Smooth muscle cell (in vitro differentiated cells): Measurements from ENCODE around the gene PIK3C3. TPM values are rescaled to one million over a fixed set of nuclear protein-coding genes. Genes with fewer than 3 reads are reported as not detected.

Experiments used
- DNase-seq: peaks from one replicate; lab custom pipeline; 2025; ENCODE audit not compliant: unreplicated experiment; lab: John Stamatoyannopoulos, UW
- H2AFZ ChIP-seq: fragments of 200-600 bp; sonication (generic); 2 replicates; pipeline ENCODE4 v1.6.0; 2016; ENCODE audit warnings: antibody characterized with exemption, low read depth, mild to moderate bottlenecking
- H3F3A ChIP-seq: fragments of 200-600 bp; sonication (generic); 2 replicates; pipeline ENCODE4 v1.6.0; 2017; ENCODE audit warnings: antibody characterized with exemption, low read depth
- H3K27ac ChIP-seq: fragments of 200-600 bp; sonication (generic); 2 replicates; pipeline ENCODE4 v1.5.1; 2016; ENCODE audit warnings: low read depth, mild to moderate bottlenecking
- H3K27me3 ChIP-seq: fragments of 200-600 bp; sonication (generic); 2 replicates; pipeline ENCODE4 v1.6.1; 2016; ENCODE audit warnings: low read depth, mild to moderate bottlenecking
- H3K36me3 ChIP-seq: fragments of 200-600 bp; sonication (generic); 2 replicates; pipeline ENCODE4 v1.5.1; 2016; ENCODE audit warnings: low read depth
- H3K4me1 ChIP-seq: fragments of 200-600 bp; sonication (generic); 2 replicates; pipeline ENCODE4 v1.5.1; 2016; ENCODE audit warnings: low read depth
- H3K4me2 ChIP-seq: fragments of 200-600 bp; sonication (generic); 2 replicates; pipeline ENCODE4 v1.6.0; 2016; ENCODE audit warnings: mild to moderate bottlenecking
- H3K4me3 ChIP-seq: fragments of 200-600 bp; sonication (generic); 2 replicates; pipeline ENCODE4 v1.5.1; 2016; ENCODE audit warnings: mild to moderate bottlenecking
- H3K79me2 ChIP-seq: fragments of 200-600 bp; sonication (generic); 2 replicates; pipeline ENCODE4 v1.6.0; 2016; ENCODE audit warnings: low read depth, mild to moderate bottlenecking
- H3K9ac ChIP-seq: fragments of 200-600 bp; sonication (generic); 2 replicates; pipeline ENCODE4 v1.6.0; 2016; ENCODE audit warnings: low read depth
- H3K9me3 ChIP-seq: fragments of 200-600 bp; sonication (generic); replicated peaks from 2 replicates; pipeline ENCODE4 v1.5.1; 2016; ENCODE audit warnings: low read depth
- H4K20me1 ChIP-seq: fragments of 200-600 bp; sonication (generic); 2 replicates; pipeline ENCODE4 v1.6.0; 2016; ENCODE audit warnings: low read depth
- CTCF ChIP-seq: fragments of 200-600 bp; sonication (generic); IDR thresholded peaks from 2 replicates; pipeline ENCODE4 v1.5.1; 2017; ENCODE audit warnings: borderline replicate concordance, mild to moderate bottlenecking, antibody characterized with exemption; ENCODE audit not compliant: insufficient read depth, poor library complexity, severe bottlenecking
- WGBS: methylation state at CpG from one replicate; pipeline ENCODE4 v1.1.7; 2016; ENCODE audit warnings: low lambda C conversion rate; 5-methylcytosine and 5-hydroxymethylcytosine counted together
- polyA plus RNA-seq: library from polyadenylated mRNA; unstranded; fragments of >200 nt; fragmentation: Nextera tagmentation; extraction: Ambion mirVana; gene quantifications from 2 replicates; pipeline ENCODE4 v1.2.1, GENCODE V29; 2016
- total RNA-seq: library from RNA; depleted of rRNA; stranded (reverse); fragments of >200 nt; gene quantifications from 2 replicates; pipeline ENCODE4 v1.2.3, GENCODE V29; 2014

The PIK3C3 gene
- total and polyA plus RNA-seq, 2 experiments from 2014 or later = 19.2 to 58.6 TPM

- H3F3A ChIP-seq = no peaks in the 10 kb centered on the region
- no peaks in the 10 kb centered on the region for H3K4me1 ChIP-seq
- H3K36me3 ChIP-seq = no peaks in the 10 kb centered on the region
- no peaks in the 10 kb centered on the region for H3K9me3 ChIP-seq
- no peaks in the 10 kb centered on the region for H4K20me1 ChIP-seq
- no peaks in the 10 kb centered on the region for H3K27me3 ChIP-seq
- no peak for TF ChIP-seq CTCF
- 69% methylated on average over 4 of the region's 4 CpGs for WGBS
- DNase-seq = no peak
- H3K4me2 ChIP-seq = no peak overlapping the region
- H3K79me2 ChIP-seq = no peaks in the 10 kb centered on the region
- no peak overlapping the region for H3K4me3 ChIP-seq
- no peak overlapping the region for H2AFZ ChIP-seq
- H3K27ac ChIP-seq = no peak overlapping the region
- no peak overlapping the region for H3K9ac ChIP-seq
Observed at GRCh38 chr18:42086288-42086687, 131.3 kb downstream of the PIK3C3 start.

GRCh38 chr18:42087235-42087634 is 132.2 kb downstream of the PIK3C3 start:
- Histone ChIP-seq H3K36me3 (no peaks in the 10 kb centered on the region), H4K20me1 (no peaks in the 10 kb centered on the region), H3K9me3 (no peaks in the 10 kb centered on the region), H3F3A (no peaks in the 10 kb centered on the region), H3K4me3 (no peak overlapping the region), H3K4me1 (no peaks in the 10 kb centered on the region), H3K27me3 (no peaks in the 10 kb centered on the region), H2AFZ (no peak overlapping the region), H3K27ac (no peak overlapping the region), H3K4me2 (no peak overlapping the region), H3K9ac (no peak overlapping the region), H3K79me2 (no peaks in the 10 kb centered on the region)
- WGBS = over 99% methylated on average over 7 of the region's 7 CpGs
- no peak for TF ChIP-seq CTCF
- DNase-seq = no peak

GRCh38 chr18:42087876-42088275 is 132.8 kb downstream of the PIK3C3 start:
- H3K4me3 ChIP-seq = no peak overlapping the region
- WGBS = 99% methylated on average over 4 of the region's 4 CpGs
- no peak overlapping the region for H3K27ac ChIP-seq
- no peaks in the 10 kb centered on the region for H3K27me3 ChIP-seq
- H3K9ac ChIP-seq = no peak overlapping the region
- TF ChIP-seq CTCF = no peak
- no peak overlapping the region for H3K4me2 ChIP-seq
- no peak for DNase-seq
- no peaks in the 10 kb centered on the region for H3K9me3 ChIP-seq
- no peaks in the 10 kb centered on the region for H4K20me1 ChIP-seq
- no peaks in the 10 kb centered on the region for H3K4me1 ChIP-seq
- H3K36me3 ChIP-seq = no peaks in the 10 kb centered on the region
- no peaks in the 10 kb centered on the region for H3F3A ChIP-seq
- no peak overlapping the region for H2AFZ ChIP-seq
- no peaks in the 10 kb centered on the region for H3K79me2 ChIP-seq

- WGBS = 95% methylated on average over 1 of the region's 1 CpG
- Histone ChIP-seq H2AFZ (no peak overlapping the region), H3K9ac (no peak overlapping the region), H3K79me2 (no peaks in the 10 kb centered on the region), H3K36me3 (no peaks in the 10 kb centered on the region), H3K27ac (no peak overlapping the region), H3F3A (no peaks in the 10 kb centered on the region), H3K9me3 (no peaks in the 10 kb centered on the region), H3K4me1 (no peaks in the 10 kb centered on the region), H4K20me1 (no peaks in the 10 kb centered on the region), H3K4me3 (no peak overlapping the region), H3K4me2 (no peak overlapping the region), H3K27me3 (no peaks in the 10 kb centered on the region)
- TF ChIP-seq CTCF = no peak
- no peak for DNase-seq
Observed at GRCh38 chr18:42092848-42093247, 137.8 kb downstream of the PIK3C3 start.
